ENCODE data around the gene NRBF2.

The NRBF2 gene

DNA sequence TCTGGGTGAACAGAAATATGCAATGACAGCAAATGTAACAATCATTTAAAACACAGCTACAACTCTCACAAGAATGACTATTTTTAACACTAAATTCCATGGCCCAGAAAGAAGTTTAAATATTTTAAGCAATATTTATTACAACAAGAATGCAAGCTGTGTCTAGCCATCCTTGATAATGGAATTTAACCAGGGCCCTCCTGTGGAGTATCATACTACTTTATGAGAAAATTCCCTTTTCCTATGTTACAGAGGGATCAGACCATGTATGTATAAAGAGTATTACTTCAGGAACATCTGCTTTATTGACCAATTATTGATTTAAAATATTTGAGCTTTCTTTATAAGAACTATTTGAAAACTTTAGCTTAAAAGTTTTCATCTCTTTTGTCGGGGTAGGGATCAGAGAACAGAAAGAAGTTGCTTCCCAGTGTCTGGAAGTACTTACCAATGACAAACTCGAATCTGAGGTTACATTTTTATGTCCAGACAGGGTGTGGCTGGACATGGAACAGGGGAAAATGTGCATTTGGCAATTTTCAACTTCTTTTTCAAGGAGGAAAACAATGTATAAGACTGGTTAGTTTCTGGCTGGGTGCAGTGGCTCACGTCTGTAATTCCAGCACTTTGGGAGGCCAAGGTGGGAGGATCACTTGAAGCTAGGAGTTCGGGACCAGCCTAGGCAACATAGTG, 48.3 kb upstream of the NRBF2 start:
- Histone ChIP-seq H3K27ac (ENCODE audit: low read depth, low read length, poor library complexity, severe bottlenecking) (no peak overlapping the region), H3K4me1 (ENCODE audit: insufficient read depth, low read length, severe bottlenecking) (no peaks in the 10 kb centered on the region), H3K9me2 (ENCODE audit: low read depth, low read length) (no peaks in the 10 kb centered on the region), H3K27me3 (ENCODE audit: insufficient read depth, low read length) (no peaks in the 10 kb centered on the region), H3K9me3 (ENCODE audit: low read length) (no peaks in the 10 kb centered on the region), H3K36me3 (ENCODE audit: insufficient read depth, low read length) (no peaks in the 10 kb centered on the region), H3F3A (ENCODE audit: insufficient read depth, low read length) (no peaks in the 10 kb centered on the region), H3K4me3 (ENCODE audit: low read depth, low read length, poor library complexity, severe bottlenecking) (no peak overlapping the region), H2AFZ (ENCODE audit: low read length) (no peak overlapping the region), H3K4me2 (ENCODE audit: low read length) (no peak overlapping the region), H3K9ac (ENCODE audit: low read length) (no peak overlapping the region), H4K20me1 (ENCODE audit: insufficient read depth, low read length) (no peaks in the 10 kb centered on the region), H3K79me2 (ENCODE audit: insufficient read depth, low read length) (no peaks in the 10 kb centered on the region)
- TF ChIP-seq, protein P1, sequence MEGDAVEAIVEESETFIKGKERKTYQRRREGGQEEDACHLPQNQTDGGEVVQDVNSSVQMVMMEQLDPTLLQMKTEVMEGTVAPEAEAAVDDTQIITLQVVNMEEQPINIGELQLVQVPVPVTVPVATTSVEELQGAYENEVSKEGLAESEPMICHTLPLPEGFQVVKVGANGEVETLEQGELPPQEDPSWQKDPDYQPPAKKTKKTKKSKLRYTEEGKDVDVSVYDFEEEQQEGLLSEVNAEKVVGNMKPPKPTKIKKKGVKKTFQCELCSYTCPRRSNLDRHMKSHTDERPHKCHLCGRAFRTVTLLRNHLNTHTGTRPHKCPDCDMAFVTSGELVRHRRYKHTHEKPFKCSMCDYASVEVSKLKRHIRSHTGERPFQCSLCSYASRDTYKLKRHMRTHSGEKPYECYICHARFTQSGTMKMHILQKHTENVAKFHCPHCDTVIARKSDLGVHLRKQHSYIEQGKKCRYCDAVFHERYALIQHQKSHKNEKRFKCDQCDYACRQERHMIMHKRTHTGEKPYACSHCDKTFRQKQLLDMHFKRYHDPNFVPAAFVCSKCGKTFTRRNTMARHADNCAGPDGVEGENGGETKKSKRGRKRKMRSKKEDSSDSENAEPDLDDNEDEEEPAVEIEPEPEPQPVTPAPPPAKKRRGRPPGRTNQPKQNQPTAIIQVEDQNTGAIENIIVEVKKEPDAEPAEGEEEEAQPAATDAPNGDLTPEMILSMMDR (IDR thresholded peaks at IDR 0.05; ENCODE audit: low read length) = no peak
- TF ChIP-seq EZH2 (IDR thresholded peaks at IDR 0.05; ENCODE audit: borderline replicate concordance, low read length) = no peak

DNA sequence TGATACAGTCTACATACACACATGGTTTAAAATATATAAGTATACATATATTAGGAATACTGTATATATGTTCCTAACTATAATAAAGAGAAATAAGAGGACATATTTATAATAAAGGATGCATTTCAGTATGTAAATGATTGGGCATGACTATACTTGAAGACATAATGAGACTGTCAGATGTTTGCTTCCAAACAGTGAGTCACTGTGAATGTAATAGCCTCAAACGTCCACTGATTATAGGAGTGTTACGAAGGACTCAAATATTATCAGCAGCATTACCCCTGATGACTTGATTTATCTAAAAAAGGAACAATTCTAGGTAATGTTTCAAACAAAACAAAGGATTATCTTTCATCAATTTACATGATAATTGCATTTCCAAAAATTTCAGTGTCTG, 39.9 kb upstream of the NRBF2 start:
- Histone ChIP-seq H3K27me3 (ENCODE audit: insufficient read depth, low read length) (no peaks in the 10 kb centered on the region), H3F3A (ENCODE audit: insufficient read depth, low read length) (no peaks in the 10 kb centered on the region), H3K9me3 (ENCODE audit: low read length) (no peaks in the 10 kb centered on the region), H3K4me2 (ENCODE audit: low read length) (no peak overlapping the region), H3K4me1 (ENCODE audit: insufficient read depth, low read length, severe bottlenecking) (no peaks in the 10 kb centered on the region), H3K4me3 (ENCODE audit: low read depth, low read length, poor library complexity, severe bottlenecking) (no peak overlapping the region), H3K9ac (ENCODE audit: low read length) (no peak overlapping the region), H3K36me3 (ENCODE audit: insufficient read depth, low read length) (no peaks in the 10 kb centered on the region), H4K20me1 (ENCODE audit: insufficient read depth, low read length) (no peaks in the 10 kb centered on the region), H3K27ac (ENCODE audit: low read depth, low read length, poor library complexity, severe bottlenecking) (no peak overlapping the region), H2AFZ (ENCODE audit: low read length) (no peak overlapping the region), H3K9me2 (ENCODE audit: low read depth, low read length) (no peaks in the 10 kb centered on the region), H3K79me2 (ENCODE audit: insufficient read depth, low read length) (no peaks in the 10 kb centered on the region)
- TF ChIP-seq, protein P1 (IDR thresholded peaks at IDR 0.05; ENCODE audit: low read length) = no peak
- no peak for TF ChIP-seq EZH2 (IDR thresholded peaks at IDR 0.05; ENCODE audit: borderline replicate concordance, low read length)

DNA sequence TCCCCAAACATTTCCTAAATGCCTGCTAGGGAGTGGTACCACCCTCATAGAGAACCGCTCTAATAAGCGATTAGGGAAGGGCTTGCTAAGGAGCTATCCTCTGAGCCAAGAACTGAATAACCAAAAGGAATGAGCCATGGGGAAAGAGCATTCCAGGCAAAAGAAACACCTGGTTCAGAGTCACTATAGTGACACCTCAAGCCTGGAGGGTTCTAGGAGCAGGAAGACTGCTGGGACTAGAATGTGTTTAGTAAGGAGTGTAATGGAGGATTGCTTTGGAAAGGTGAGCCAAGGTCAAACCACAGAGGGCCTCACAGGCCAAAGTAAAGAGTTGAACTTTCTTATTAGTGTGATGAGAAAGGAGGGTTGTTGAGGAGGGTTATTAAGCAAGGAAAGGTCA, 38.7 kb upstream of the NRBF2 start:
- Histone ChIP-seq H3K27me3 (ENCODE audit: insufficient read depth, low read length) (no peaks in the 10 kb centered on the region), H4K20me1 (ENCODE audit: insufficient read depth, low read length) (no peaks in the 10 kb centered on the region), H3F3A (ENCODE audit: insufficient read depth, low read length) (no peaks in the 10 kb centered on the region), H3K9me2 (ENCODE audit: low read depth, low read length) (no peaks in the 10 kb centered on the region), H3K9me3 (ENCODE audit: low read length) (no peaks in the 10 kb centered on the region), H3K9ac (ENCODE audit: low read length) (no peak overlapping the region), H3K79me2 (ENCODE audit: insufficient read depth, low read length) (no peaks in the 10 kb centered on the region), H3K4me3 (ENCODE audit: low read depth, low read length, poor library complexity, severe bottlenecking) (no peak overlapping the region), H3K27ac (ENCODE audit: low read depth, low read length, poor library complexity, severe bottlenecking) (no peak overlapping the region), H2AFZ (ENCODE audit: low read length) (no peak overlapping the region), H3K36me3 (ENCODE audit: insufficient read depth, low read length) (no peaks in the 10 kb centered on the region), H3K4me2 (ENCODE audit: low read length) (no peak overlapping the region), H3K4me1 (ENCODE audit: insufficient read depth, low read length, severe bottlenecking) (no peaks in the 10 kb centered on the region)
- TF ChIP-seq EZH2 (IDR thresholded peaks at IDR 0.05; ENCODE audit: borderline replicate concordance, low read length) = no peak
- TF ChIP-seq, protein P1 (IDR thresholded peaks at IDR 0.05; ENCODE audit: low read length) = no peak
